Fibroblast of lung (primary cell): ENCODE data around the gene P4HA3.

Source experiments
- CTCF ChIP-seq, 2 donors: IDR thresholded peaks in 1 of 2; conservative IDR thresholded peaks in 1 of 2; 1 replicate in 1 of 2; 2 replicates in 1 of 2; pipeline ENCODE4 v1.5.1; 2011 to 2012; ENCODE audit warnings: low read length in 2 of 2, control low read depth in 1 of 2, inconsistent platforms in 1 of 2, low read depth in 1 of 2, mild to moderate bottlenecking in 1 of 2
- EZH2 ChIP-seq: IDR thresholded peaks from 2 replicates; pipeline ENCODE4 v1.5.1; 2012; ENCODE audit warnings: low read length, control low read depth, mild to moderate bottlenecking; ENCODE audit errors: missing control alignments

GRCh38 chr11:74248469-74248868 is 63.0 kb downstream of the P4HA3 start:
- TF ChIP-seq CTCF (conservative IDR thresholded peaks at IDR 0.05 in 1 of 2, IDR thresholded peaks at IDR 0.05 in 1 of 2; ENCODE audit: low read depth in 1 of 2, low read length in 2 of 2) (no peak), EZH2 (no peak)
